ENCODE results near the gene MAGI2. TPM values are rescaled to one million over a fixed set of nuclear protein-coding genes. Genes with fewer than 3 reads are reported as not detected.

MAGI2 gene
- total and polyA plus RNA-seq, 2 experiments from 2014 or later: 10.4 to 26.4 TPM

DNA sequence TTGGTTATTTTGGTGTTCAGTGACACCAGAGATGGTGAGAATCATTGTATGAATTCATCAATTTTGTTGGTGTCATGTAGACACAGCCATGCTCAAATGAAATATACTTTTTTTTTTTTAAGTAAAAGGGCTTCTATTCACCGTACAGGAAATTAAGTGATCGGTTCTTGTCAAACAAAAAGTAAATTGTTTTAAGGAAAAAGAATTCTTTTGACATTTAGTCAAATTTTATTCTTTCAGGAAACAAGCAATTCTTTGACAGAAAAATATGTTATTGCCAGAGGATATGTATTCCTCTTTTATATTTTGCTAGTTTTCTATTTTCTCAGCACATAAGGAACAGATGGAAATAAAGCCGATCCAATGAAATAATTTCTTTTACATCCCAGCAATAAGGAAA is 551.9 kb downstream of the MAGI2 start (continued):
- TF ChIP-seq, protein P1, sequence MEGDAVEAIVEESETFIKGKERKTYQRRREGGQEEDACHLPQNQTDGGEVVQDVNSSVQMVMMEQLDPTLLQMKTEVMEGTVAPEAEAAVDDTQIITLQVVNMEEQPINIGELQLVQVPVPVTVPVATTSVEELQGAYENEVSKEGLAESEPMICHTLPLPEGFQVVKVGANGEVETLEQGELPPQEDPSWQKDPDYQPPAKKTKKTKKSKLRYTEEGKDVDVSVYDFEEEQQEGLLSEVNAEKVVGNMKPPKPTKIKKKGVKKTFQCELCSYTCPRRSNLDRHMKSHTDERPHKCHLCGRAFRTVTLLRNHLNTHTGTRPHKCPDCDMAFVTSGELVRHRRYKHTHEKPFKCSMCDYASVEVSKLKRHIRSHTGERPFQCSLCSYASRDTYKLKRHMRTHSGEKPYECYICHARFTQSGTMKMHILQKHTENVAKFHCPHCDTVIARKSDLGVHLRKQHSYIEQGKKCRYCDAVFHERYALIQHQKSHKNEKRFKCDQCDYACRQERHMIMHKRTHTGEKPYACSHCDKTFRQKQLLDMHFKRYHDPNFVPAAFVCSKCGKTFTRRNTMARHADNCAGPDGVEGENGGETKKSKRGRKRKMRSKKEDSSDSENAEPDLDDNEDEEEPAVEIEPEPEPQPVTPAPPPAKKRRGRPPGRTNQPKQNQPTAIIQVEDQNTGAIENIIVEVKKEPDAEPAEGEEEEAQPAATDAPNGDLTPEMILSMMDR (conservative IDR thresholded peaks at IDR 0.05; ENCODE audit: low read depth in 2 of 2): no peak
- TF ChIP-seq ZNF114 (CRISPR knock-in tag; IDR thresholded peaks at IDR 0.05): no peak

DNA sequence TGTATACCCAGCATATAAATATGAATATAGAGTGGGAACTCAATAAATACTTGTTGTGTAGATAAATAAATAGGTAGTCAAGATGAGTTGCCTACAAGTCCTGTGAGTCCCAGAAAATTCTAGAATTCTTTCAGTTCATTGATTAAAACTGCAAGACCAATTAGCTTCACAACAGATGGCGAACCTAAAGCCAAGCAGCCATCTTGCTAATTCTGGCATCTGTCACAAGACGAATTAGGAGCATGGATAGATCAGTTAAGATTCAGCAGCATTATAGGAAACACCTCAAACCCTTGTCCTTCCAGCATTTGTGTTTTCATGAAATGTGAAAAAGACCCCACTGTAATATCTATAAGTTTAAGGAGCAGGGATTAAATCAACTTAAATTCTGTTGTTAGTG is 552.7 kb downstream of the MAGI2 start:
- ATAC-seq (no peak), DNase-seq (ENCODE audit: low spot score) (no peak)
- no peaks in the 10 kb centered on the region for H3K4me1 ChIP-seq (ENCODE audit: insufficient read depth)
- H3K4me2 ChIP-seq: no peak overlapping the region
- no peaks in the 10 kb centered on the region for H4K20me1 ChIP-seq (replicated peaks; ENCODE audit: insufficient read depth)
- H3K36me3 ChIP-seq (ENCODE audit: insufficient read depth): no peaks in the 10 kb centered on the region
- Mint-ChIP-seq H3K4me1 (peaks cover 5% of the 10 kb centered on the region; the same call in 2 of the 3 replicates), H3K27me3 (ENCODE audit: insufficient read depth, low read depth, poor library complexity) (no peaks in the 10 kb centered on the region), H3K36me3 (ENCODE audit: low read depth) (no peaks in the 10 kb centered on the region), H3K27ac (no peak overlapping the region), H3K4me3 (no peak overlapping the region), H3K9me3 (no peaks in the 10 kb centered on the region; the same call in 2 of the 3 replicates)
- no peaks in the 10 kb centered on the region for H3K27me3 ChIP-seq (ENCODE audit: insufficient read depth)
- no peaks in the 10 kb centered on the region for H3K79me2 ChIP-seq (replicated peaks; ENCODE audit: insufficient read depth)
- no peaks in the 10 kb centered on the region for H3K9me2 ChIP-seq (ENCODE audit: insufficient read depth)
- no peak overlapping the region for H3K27ac ChIP-seq (ENCODE audit: low read depth)
- H3F3A ChIP-seq (replicated peaks; ENCODE audit: low read depth): no peaks in the 10 kb centered on the region
- H2AFZ ChIP-seq: no peak overlapping the region
- no peak overlapping the region for H3K4me3 ChIP-seq
- TF ChIP-seq, protein P2, sequence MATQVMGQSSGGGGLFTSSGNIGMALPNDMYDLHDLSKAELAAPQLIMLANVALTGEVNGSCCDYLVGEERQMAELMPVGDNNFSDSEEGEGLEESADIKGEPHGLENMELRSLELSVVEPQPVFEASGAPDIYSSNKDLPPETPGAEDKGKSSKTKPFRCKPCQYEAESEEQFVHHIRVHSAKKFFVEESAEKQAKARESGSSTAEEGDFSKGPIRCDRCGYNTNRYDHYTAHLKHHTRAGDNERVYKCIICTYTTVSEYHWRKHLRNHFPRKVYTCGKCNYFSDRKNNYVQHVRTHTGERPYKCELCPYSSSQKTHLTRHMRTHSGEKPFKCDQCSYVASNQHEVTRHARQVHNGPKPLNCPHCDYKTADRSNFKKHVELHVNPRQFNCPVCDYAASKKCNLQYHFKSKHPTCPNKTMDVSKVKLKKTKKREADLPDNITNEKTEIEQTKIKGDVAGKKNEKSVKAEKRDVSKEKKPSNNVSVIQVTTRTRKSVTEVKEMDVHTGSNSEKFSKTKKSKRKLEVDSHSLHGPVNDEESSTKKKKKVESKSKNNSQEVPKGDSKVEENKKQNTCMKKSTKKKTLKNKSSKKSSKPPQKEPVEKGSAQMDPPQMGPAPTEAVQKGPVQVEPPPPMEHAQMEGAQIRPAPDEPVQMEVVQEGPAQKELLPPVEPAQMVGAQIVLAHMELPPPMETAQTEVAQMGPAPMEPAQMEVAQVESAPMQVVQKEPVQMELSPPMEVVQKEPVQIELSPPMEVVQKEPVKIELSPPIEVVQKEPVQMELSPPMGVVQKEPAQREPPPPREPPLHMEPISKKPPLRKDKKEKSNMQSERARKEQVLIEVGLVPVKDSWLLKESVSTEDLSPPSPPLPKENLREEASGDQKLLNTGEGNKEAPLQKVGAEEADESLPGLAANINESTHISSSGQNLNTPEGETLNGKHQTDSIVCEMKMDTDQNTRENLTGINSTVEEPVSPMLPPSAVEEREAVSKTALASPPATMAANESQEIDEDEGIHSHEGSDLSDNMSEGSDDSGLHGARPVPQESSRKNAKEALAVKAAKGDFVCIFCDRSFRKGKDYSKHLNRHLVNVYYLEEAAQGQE (IDR thresholded peaks at IDR 0.05; ENCODE audit: unreplicated experiment): no peak
- no peak for TF ChIP-seq ZNF114 (CRISPR knock-in tag; IDR thresholded peaks at IDR 0.05)
- TF ChIP-seq, protein P3, sequence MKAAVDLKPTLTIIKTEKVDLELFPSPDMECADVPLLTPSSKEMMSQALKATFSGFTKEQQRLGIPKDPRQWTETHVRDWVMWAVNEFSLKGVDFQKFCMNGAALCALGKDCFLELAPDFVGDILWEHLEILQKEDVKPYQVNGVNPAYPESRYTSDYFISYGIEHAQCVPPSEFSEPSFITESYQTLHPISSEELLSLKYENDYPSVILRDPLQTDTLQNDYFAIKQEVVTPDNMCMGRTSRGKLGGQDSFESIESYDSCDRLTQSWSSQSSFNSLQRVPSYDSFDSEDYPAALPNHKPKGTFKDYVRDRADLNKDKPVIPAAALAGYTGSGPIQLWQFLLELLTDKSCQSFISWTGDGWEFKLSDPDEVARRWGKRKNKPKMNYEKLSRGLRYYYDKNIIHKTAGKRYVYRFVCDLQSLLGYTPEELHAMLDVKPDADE (IDR thresholded peaks at IDR 0.05): no peak
- TF ChIP-seq NANOG (IDR thresholded peaks at IDR 0.05; ENCODE audit: borderline replicate concordance): no peak
- no peak for TF ChIP-seq STAT1 (IDR thresholded peaks at IDR 0.05; ENCODE audit: unreplicated experiment)
- no peak for TF ChIP-seq EZH2phosphoT487 (IDR thresholded peaks at IDR 0.05; ENCODE audit: unreplicated experiment)
- no peak for TF ChIP-seq EZH2 (IDR thresholded peaks at IDR 0.05; ENCODE audit: low read depth, unreplicated experiment)
- TF ChIP-seq, protein P4, sequence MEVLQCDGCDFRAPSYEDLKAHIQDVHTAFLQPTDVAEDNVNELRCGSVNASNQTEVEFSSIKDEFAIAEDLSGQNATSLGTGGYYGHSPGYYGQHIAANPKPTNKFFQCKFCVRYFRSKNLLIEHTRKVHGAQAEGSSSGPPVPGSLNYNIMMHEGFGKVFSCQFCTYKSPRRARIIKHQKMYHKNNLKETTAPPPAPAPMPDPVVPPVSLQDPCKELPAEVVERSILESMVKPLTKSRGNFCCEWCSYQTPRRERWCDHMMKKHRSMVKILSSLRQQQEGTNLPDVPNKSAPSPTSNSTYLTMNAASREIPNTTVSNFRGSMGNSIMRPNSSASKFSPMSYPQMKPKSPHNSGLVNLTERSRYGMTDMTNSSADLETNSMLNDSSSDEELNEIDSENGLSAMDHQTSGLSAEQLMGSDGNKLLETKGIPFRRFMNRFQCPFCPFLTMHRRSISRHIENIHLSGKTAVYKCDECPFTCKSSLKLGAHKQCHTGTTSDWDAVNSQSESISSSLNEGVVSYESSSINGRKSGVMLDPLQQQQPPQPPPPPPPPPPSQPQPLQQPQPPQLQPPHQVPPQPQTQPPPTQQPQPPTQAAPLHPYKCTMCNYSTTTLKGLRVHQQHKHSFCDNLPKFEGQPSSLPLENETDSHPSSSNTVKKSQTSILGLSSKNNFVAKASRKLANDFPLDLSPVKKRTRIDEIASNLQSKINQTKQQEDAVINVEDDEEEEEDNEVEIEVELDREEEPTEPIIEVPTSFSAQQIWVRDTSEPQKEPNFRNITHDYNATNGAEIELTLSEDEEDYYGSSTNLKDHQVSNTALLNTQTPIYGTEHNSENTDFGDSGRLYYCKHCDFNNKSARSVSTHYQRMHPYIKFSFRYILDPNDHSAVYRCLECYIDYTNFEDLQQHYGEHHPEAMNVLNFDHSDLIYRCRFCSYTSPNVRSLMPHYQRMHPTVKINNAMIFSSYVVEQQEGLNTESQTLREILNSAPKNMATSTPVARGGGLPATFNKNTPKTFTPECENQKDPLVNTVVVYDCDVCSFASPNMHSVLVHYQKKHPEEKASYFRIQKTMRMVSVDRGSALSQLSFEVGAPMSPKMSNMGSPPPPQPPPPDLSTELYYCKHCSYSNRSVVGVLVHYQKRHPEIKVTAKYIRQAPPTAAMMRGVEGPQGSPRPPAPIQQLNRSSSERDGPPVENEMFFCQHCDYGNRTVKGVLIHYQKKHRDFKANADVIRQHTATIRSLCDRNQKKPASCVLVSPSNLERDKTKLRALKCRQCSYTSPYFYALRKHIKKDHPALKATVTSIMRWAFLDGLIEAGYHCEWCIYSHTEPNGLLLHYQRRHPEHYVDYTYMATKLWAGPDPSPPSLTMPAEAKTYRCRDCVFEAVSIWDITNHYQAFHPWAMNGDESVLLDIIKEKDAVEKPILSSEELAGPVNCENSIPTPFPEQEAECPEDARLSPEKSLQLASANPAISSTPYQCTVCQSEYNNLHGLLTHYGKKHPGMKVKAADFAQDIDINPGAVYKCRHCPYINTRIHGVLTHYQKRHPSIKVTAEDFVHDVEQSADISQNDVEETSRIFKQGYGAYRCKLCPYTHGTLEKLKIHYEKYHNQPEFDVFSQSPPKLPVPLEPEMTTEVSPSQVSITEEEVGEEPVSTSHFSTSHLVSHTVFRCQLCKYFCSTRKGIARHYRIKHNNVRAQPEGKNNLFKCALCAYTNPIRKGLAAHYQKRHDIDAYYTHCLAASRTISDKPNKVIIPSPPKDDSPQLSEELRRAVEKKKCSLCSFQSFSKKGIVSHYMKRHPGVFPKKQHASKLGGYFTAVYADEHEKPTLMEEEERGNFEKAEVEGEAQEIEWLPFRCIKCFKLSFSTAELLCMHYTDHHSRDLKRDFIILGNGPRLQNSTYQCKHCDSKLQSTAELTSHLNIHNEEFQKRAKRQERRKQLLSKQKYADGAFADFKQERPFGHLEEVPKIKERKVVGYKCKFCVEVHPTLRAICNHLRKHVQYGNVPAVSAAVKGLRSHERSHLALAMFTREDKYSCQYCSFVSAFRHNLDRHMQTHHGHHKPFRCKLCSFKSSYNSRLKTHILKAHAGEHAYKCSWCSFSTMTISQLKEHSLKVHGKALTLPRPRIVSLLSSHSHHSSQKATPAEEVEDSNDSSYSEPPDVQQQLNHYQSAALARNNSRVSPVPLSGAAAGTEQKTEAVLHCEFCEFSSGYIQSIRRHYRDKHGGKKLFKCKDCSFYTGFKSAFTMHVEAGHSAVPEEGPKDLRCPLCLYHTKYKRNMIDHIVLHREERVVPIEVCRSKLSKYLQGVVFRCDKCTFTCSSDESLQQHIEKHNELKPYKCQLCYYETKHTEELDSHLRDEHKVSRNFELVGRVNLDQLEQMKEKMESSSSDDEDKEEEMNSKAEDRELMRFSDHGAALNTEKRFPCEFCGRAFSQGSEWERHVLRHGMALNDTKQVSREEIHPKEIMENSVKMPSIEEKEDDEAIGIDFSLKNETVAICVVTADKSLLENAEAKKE (CRISPR knock-in tag; IDR thresholded peaks at IDR 0.05): no peak
- TF ChIP-seq POLR2AphosphoS5 (IDR thresholded peaks at IDR 0.05; ENCODE audit: low read depth): no peak
- no peak for TF ChIP-seq CREB1 (CRISPR knock-in tag; IDR thresholded peaks at IDR 0.05; ENCODE audit: low read depth)
